Measurements from ENCODE around the gene FGG.

- TF ChIP-seq POLR2AphosphoS5 (IDR thresholded peaks at IDR 0.05; ENCODE audit: low read depth, low read length) (no peak), SIN3A (IDR thresholded peaks at IDR 0.05; ENCODE audit: borderline replicate concordance, insufficient read depth, low read length) (no peak), TAF1 (IDR thresholded peaks at IDR 0.05; ENCODE audit: borderline replicate concordance, insufficient read depth, low read length) (no peak), REST (IDR thresholded peaks at IDR 0.05; ENCODE audit: insufficient read depth in 1 of 2, low read depth in 2 of 2, low read length in 2 of 2) (no peak)
These were observed 5.4 kb downstream of the FGG start for GRCh38 chr4:154606728-154607723.
